K562 (cell line): Measurements from ENCODE around the gene ABHD16A. TPM values are rescaled to one million over a fixed set of nuclear protein-coding genes. Genes with fewer than 3 reads are reported as not detected.

Source experiments
- ARID4B ChIP-seq: sonication (generic); formaldehyde crosslinking; IDR thresholded peaks from 2 replicates; pipeline ENCODE4 v1.8.0; 2022; ENCODE audit warnings: mild to moderate bottlenecking, missing genetic modification reagents
- ATF7 ChIP-seq: fragments of 450-650 bp; IDR thresholded peaks from 2 replicates; pipeline ENCODE4 v1.7.1; 2014; ENCODE audit warnings: mild to moderate bottlenecking, moderate library complexity
- CTBP1 ChIP-seq: fragments of 450-650 bp; IDR thresholded peaks from 2 replicates; pipeline ENCODE4 v1.6.1; 2016; ENCODE audit warnings: borderline replicate concordance
- ETS2 ChIP-seq: IDR thresholded peaks from 2 replicates; pipeline ENCODE4 v1.6.1; 2016; ENCODE audit warnings: borderline replicate concordance, missing genetic modification characterization, mild to moderate bottlenecking, moderate library complexity, missing compliant biosample characterization; ENCODE audit not compliant: poor library complexity, severe bottlenecking
- MIER1 ChIP-seq: fragments of 450-650 bp; IDR thresholded peaks from 2 replicates; pipeline ENCODE4 v1.6.1; 2016; ENCODE audit warnings: antibody characterized with exemption, mild to moderate bottlenecking, low read depth
- NFXL1 ChIP-seq: fragments of 450-650 bp; formaldehyde crosslinking; IDR thresholded peaks from 2 replicates; pipeline ENCODE4 v1.4.0; 2021; ENCODE audit warnings: mild to moderate bottlenecking
- ZFP30 ChIP-seq: fragments of 250-450 bp; sonication (Bioruptor Pico); IDR thresholded peaks from 2 replicates; pipeline ENCODE4 v1.8.0; 2022; ENCODE audit warnings: moderate library complexity, mild to moderate bottlenecking, inconsistent platforms, borderline replicate concordance
- ZNF277 ChIP-seq: fragments of 250-450 bp; sonication (Bioruptor Pico); IDR thresholded peaks from 2 replicates; pipeline ENCODE4 v1.8.0; 2022; ENCODE audit warnings: inconsistent platforms, mild to moderate bottlenecking, moderate library complexity, borderline replicate concordance
- ZNF583 ChIP-seq: fragments of 250-450 bp; sonication (Bioruptor Pico); IDR thresholded peaks from 2 replicates; pipeline ENCODE4 v1.4.0; 2020
- ZNF766 ChIP-seq: fragments of 200-800 bp; sonication (Bioruptor generic); conservative IDR thresholded peaks from 2 replicates; pipeline ENCODE4 v1.6.1; 2016; ENCODE audit warnings: missing genetic modification characterization, missing compliant biosample characterization
- ZNF79 ChIP-seq: fragments of 250-450 bp; sonication (Bioruptor Pico); IDR thresholded peaks from 2 replicates; pipeline ENCODE4 v1.4.0; 2020; ENCODE audit warnings: low read depth, mild to moderate bottlenecking, moderate library complexity
- polyA plus RNA-seq, 8 experiments: library from polyadenylated mRNA; depleted of rRNA in 4 of 8; stranded (reverse) in 5 of 8; unstranded in 3 of 8; fragments of >200 nt; fragmentation: Nextera tagmentation in 2 of 8; fragmentation: Illumina TruSeq in 1 of 8; extraction: Ambion mirVana in 2 of 8; extraction: Trizol in 1 of 8; gene quantifications; 2 replicates each; pipeline versions ENCODE4 v1.2.1 to v1.2.3, GENCODE V29; 2011 to 2014; ENCODE audit warnings: inconsistent platforms in 1 of 8, missing spikeins in 1 of 8
- total RNA-seq, 7 experiments: library from RNA; depleted of rRNA in 6 of 7; stranded (reverse); fragments of >200 nt in 6 of 7; fragmentation: Illumina TruSeq in 2 of 7; extraction: Trizol in 2 of 7; gene quantifications; 2 replicates each; pipeline versions ENCODE4 v1.2.1 to v1.2.3, GENCODE V29; 2011 to 2021; ENCODE audit warnings: low replicate concordance in 1 of 7
- TF ChIP-seq, protein P1 (sequence below): fragments of 450-650 bp; IDR thresholded peaks from 2 replicates; pipeline ENCODE4 v1.6.1; 2018; ENCODE audit warnings: mild to moderate bottlenecking, low read depth; ENCODE audit not compliant: partially characterized antibody
- TF ChIP-seq, protein P2 (sequence below): IDR thresholded peaks from 3 replicates; pipeline ENCODE4 v1.6.1; 2011; ENCODE audit warnings: borderline replicate concordance, mild to moderate bottlenecking; ENCODE audit not compliant: insufficient read length, insufficient read depth
- TF ChIP-seq, protein P3 (sequence below): fragments of 150-350 bp; IDR thresholded peaks from 2 replicates; pipeline ENCODE4 v1.6.1; 2014; ENCODE audit warnings: low read depth, mild to moderate bottlenecking, low read length, borderline replicate concordance

ABHD16A gene
- total and polyA plus RNA-seq, 9 of the 15 experiments (the other 6 are each of a cell fraction or from before 2014, with no cell fraction given) = 25.8 to 120 (median 81.6) TPM

DNA sequence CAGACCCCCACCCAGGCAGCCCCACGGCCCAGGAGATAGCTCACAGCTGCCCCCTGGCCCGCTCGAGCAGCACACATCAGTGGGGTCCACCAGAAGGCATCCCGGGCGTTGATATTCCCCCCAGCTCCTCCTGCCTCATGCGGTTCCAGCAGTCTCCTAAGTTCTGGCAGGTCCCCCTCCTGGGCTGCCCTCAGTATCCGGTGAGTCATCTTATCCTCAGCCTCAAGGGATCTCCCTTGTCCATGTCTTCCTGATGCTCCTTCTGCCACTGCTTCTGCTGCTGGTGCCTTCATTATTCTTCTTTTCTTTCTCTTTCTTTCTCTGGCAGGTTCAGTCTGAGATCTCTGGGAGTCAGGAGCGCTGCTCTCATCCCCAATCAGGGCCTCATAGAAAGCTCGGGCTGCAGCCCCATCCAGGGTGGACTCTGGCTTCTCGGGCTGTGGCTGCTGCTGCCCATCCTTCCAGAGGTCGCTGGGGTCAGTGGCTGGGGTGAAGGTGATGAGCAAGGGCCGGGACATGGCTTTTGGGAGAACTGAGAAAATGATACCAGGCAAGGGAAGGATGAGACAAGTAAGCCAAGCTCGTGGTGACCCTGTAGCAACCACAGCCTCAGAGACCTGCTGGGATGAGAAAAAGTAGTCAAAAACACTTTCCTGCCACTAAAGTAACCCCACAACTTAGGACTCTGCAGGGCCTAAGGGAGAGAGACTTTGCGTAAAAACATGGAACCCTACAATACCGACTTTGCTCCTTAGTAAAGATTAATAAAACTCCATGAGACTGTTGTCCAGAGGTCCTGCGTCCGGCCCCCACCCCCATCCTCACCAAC is 38.9 kb downstream of the ABHD16A start (continued):
- TF ChIP-seq ARID4B (CRISPR knock-in tag) = no peak; the same call in 1 of the 2 replicates
- no peak for TF ChIP-seq ETS2
- TF ChIP-seq, protein P1, sequence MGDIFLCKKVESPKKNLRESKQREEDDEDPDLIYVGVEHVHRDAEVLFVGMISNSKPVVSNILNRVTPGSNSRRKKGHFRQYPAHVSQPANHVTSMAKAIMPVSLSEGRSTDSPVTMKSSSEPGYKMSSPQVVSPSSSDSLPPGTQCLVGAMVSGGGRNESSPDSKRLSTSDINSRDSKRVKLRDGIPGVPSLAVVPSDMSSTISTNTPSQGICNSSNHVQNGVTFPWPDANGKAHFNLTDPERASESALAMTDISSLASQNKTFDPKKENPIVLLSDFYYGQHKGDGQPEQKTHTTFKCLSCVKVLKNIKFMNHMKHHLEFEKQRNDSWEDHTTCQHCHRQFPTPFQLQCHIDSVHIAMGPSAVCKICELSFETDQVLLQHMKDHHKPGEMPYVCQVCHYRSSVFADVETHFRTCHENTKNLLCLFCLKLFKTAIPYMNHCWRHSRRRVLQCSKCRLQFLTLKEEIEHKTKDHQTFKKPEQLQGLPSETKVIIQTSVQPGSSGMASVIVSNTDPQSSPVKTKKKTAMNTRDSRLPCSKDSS = no peak
- no peak for TF ChIP-seq ZFP30 (CRISPR knock-in tag)
- TF ChIP-seq MIER1 = peak; percentile 59; the same call in 1 of the 2 replicates
- TF ChIP-seq CTBP1 = peak; percentile 97
- no peak for TF ChIP-seq NFXL1 (CRISPR knock-in tag)
- TF ChIP-seq, protein P2, sequence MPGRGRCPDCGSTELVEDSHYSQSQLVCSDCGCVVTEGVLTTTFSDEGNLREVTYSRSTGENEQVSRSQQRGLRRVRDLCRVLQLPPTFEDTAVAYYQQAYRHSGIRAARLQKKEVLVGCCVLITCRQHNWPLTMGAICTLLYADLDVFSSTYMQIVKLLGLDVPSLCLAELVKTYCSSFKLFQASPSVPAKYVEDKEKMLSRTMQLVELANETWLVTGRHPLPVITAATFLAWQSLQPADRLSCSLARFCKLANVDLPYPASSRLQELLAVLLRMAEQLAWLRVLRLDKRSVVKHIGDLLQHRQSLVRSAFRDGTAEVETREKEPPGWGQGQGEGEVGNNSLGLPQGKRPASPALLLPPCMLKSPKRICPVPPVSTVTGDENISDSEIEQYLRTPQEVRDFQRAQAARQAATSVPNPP = no peak
- no peak for TF ChIP-seq ZNF79 (CRISPR knock-in tag)
- TF ChIP-seq, protein P3, sequence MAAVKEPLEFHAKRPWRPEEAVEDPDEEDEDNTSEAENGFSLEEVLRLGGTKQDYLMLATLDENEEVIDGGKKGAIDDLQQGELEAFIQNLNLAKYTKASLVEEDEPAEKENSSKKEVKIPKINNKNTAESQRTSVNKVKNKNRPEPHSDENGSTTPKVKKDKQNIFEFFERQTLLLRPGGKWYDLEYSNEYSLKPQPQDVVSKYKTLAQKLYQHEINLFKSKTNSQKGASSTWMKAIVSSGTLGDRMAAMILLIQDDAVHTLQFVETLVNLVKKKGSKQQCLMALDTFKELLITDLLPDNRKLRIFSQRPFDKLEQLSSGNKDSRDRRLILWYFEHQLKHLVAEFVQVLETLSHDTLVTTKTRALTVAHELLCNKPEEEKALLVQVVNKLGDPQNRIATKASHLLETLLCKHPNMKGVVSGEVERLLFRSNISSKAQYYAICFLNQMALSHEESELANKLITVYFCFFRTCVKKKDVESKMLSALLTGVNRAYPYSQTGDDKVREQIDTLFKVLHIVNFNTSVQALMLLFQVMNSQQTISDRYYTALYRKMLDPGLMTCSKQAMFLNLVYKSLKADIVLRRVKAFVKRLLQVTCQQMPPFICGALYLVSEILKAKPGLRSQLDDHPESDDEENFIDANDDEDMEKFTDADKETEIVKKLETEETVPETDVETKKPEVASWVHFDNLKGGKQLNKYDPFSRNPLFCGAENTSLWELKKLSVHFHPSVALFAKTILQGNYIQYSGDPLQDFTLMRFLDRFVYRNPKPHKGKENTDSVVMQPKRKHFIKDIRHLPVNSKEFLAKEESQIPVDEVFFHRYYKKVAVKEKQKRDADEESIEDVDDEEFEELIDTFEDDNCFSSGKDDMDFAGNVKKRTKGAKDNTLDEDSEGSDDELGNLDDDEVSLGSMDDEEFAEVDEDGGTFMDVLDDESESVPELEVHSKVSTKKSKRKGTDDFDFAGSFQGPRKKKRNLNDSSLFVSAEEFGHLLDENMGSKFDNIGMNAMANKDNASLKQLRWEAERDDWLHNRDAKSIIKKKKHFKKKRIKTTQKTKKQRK = no peak
- TF ChIP-seq ZNF583 = 0 out of 2 replicates have a peak, but pooled peaks have one; percentile 39
- TF ChIP-seq ATF7 = peak; percentile 55; the same call in 1 of the 2 replicates
- no peak for TF ChIP-seq ZNF277 (CRISPR knock-in tag)
- TF ChIP-seq ZNF766 (CRISPR knock-in tag) = no peak
